Measurements from ENCODE around the gene C6orf132.

GRCh38 chr6:42120895-42121865, 21.2 kb downstream of the C6orf132 start:
- TF ChIP-seq CTCF (IDR thresholded peaks at IDR 0.05) (no peak), POLR2A (IDR thresholded peaks at IDR 0.05) (no peak)
